Coronary artery (tissue), 2 donors: ENCODE data around the gene MSI2.

Experiments used
- DNase-seq: peaks from one replicate; pipeline ENCODE4 v3.0.0-alpha.2; 2017; ENCODE audit warnings: low spot score
- H3K27ac ChIP-seq, 2 donors: fragments of 200-600 bp; sonication (generic); one replicate each; pipeline ENCODE4 v1.5.1; 2016 to 2019
- H3K4me3 ChIP-seq: fragments of 200-600 bp; sonication (generic); 2 replicates; pipeline ENCODE4 v1.5.1; 2016; ENCODE audit warnings: mild to moderate bottlenecking, moderate library complexity
- TF ChIP-seq, protein P1 (sequence below): fragments of 200-600 bp; sonication (generic); IDR thresholded peaks from one replicate; pipeline ENCODE4 v1.5.1; 2019; ENCODE audit warnings: antibody characterized with exemption

MSI2 gene

DNA sequence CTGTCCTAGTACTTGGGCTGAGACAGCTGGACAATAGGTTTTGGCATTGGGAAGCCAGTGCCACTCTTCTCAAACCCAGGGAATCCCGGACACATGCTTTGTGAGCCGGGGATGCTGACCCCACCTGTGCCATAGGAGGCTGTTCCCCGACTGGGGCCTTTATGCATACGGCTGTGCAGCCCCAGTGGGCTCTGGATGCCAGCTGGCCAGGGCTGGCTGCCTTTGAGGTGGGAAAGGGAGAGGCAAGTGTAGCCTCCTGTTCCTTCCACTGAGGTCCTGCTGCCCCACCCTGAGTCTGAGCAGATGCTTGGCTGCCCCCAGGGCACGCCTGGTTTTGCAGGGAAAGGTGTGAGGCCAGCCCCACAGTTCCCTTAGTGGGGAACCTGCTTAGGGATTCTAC lies 383.1 kb downstream of the MSI2 start:
- TF ChIP-seq, protein P1, sequence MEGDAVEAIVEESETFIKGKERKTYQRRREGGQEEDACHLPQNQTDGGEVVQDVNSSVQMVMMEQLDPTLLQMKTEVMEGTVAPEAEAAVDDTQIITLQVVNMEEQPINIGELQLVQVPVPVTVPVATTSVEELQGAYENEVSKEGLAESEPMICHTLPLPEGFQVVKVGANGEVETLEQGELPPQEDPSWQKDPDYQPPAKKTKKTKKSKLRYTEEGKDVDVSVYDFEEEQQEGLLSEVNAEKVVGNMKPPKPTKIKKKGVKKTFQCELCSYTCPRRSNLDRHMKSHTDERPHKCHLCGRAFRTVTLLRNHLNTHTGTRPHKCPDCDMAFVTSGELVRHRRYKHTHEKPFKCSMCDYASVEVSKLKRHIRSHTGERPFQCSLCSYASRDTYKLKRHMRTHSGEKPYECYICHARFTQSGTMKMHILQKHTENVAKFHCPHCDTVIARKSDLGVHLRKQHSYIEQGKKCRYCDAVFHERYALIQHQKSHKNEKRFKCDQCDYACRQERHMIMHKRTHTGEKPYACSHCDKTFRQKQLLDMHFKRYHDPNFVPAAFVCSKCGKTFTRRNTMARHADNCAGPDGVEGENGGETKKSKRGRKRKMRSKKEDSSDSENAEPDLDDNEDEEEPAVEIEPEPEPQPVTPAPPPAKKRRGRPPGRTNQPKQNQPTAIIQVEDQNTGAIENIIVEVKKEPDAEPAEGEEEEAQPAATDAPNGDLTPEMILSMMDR = no peak
- DNase-seq = no peak
- Histone ChIP-seq H3K4me3 (no peak overlapping the region), H3K27ac (no peak overlapping the region)

DNA sequence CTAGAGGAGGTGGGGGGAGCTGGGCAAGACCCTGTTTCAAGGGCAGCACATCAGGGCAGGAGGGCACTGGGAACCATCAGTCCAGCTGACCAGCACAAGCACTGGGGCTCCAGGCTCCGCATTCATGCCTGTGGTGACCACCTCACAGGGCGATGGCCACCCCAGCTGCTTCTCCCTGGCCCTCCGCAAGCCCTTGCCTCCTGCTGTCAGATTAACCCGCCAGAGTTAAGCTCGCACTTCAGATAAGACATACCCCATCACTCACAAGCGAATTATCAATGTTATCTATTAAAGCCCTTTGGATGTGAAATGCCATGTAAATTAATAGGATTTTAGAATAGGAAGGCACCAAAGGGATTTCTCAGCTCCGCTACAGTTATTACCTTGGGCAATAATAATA lies 383.8 kb downstream of the MSI2 start:
- Histone ChIP-seq H3K27ac (no peak overlapping the region), H3K4me3 (no peak overlapping the region)
- DNase-seq = no peak
- TF ChIP-seq, protein P1 = no peak

DNA sequence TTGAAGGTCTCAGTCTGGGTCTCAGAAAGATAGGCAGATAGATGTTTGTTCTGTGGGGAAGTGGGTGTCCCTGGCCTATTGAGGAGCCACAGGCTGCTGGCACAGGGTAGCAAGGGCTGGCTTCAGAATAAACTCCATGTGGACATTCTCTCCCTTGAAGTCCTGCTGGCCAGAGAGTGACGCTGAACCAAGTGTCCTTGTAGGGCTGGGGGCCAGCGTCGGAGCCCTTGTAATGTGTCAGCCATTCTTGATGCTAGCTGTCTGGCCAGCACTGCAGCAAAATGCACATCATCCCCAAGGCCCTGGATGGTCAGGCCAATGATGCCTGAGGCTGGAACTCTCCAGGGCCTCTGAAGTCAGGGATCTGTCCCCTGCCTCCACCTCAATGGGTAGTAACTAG lies 385.4 kb downstream of the MSI2 start:
- Histone ChIP-seq H3K4me3 (no peak overlapping the region), H3K27ac (no peak overlapping the region)
- no peak for DNase-seq
- TF ChIP-seq, protein P1 = no peak

DNA sequence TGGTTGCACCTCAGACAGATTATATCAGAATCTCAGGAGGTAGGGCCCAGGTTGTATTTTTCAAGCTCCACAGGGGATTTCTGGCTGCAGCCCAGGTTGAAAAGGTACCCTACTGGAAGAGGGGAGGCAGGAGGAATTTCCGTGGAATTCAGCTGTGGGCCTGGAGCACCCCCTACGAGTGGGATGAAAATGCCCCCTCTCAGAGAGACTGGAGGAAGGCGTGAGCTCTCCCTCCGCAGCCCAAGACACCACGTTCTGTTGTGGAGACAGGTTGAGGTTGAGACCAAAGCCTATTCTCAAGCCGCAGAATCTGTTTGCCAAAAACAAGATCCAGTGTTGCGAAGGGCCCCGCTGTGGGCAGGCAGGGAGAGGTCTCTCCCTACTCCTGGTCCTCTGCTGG lies 386.7 kb downstream of the MSI2 start:
- no peak overlapping the region for H3K27ac ChIP-seq
- TF ChIP-seq, protein P1 = no peak
- DNase-seq = no peak
- no peak overlapping the region for H3K4me3 ChIP-seq

DNA sequence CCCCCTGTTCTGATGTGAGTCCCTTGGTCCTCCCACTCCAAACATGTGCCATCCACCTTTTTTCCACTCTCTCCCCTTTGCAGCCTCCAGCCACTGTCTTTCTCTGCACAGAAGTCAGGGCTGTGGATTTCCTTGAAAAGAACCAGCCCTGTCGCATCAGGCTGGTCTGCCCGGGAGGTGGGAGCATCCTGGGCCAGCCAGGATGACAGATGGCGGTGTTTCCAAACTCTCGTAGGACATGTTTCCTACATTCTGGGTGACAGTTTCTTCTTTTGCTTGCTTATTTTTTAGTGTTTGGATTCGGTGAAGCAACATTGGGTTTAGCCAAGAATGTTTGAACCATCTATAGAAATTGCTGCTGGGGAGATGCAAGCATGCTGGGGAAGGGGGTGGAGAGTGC lies 388.0 kb downstream of the MSI2 start:
- TF ChIP-seq, protein P1 = no peak
- H3K27ac ChIP-seq = no peak overlapping the region
- no peak for DNase-seq
- no peak overlapping the region for H3K4me3 ChIP-seq

DNA sequence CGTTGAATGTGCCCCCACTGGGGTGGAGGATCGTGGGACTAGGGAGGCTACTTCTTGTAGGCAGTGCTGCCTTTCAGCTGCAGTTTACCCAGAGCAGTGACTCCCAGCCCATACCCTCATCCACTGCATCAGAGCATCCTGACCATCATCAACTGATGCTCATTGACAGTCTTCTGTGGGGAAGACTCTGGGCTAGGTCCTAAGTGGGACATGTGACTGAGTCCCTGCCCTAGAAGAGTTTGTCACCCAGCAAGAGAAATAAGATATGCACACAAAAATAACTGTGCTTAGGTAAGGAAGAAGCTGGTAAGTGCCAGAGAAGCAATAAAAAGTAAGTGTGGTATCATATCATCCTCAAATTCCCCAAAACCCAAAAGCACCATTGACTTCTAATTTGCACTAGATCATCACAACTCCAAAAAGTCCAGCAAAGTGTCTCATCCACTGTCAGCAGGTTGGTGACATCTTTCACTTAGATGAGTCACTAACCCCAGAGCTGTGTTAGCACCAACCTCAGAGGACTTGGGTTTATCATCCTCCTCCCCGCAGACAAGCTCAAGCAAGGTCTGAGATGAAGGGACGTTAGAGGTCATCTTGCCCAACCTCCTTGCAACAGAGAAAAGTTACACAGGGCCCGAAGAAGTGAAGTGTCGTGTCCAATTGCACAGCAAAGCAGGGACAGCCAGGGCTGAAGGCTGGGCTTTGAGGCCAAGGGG lies 389.8 kb downstream of the MSI2 start:
- Histone ChIP-seq H3K4me3 (no peak overlapping the region), H3K27ac (no peak overlapping the region)
- TF ChIP-seq, protein P1 = no peak
- no peak for DNase-seq

DNA sequence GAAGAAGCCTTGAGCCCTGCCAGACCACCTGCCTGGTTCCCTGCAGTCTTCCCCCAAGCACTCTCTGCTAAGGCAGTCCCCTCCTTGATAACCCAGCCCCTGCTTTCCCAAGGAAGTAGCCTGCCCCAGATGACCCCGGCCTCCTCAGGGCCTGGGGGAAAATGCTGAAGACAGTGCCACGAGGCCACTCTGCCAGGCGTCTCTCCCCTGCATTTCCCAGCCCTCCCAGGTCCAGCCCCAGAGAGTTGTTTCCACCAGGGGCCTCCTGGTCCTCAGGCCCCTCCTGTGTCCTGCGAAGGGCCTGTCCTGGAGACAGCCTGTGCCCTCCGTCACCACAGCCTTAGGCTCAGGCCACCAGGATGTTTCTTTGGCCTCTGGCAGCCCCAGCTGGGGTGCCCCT lies 392.4 kb downstream of the MSI2 start:
- DNase-seq = no peak
- Histone ChIP-seq H3K4me3 (no peak overlapping the region), H3K27ac (no peak overlapping the region)
- TF ChIP-seq, protein P1 = no peak
